NB4 (cell line): ENCODE results near the gene ATXN1.

Source experiments
- DNase-seq: peaks from one replicate; pipeline ENCODE4 v3.0.0; 2010; ENCODE audit warnings: low read depth
- H3K4me3 ChIP-seq: one replicate; pipeline ENCODE4 v1.5.1; 2011; ENCODE audit warnings: mild to moderate bottlenecking, low read depth, low read length, moderate library complexity
- MYC ChIP-seq: IDR thresholded peaks from 2 replicates; pipeline ENCODE4 v1.6.1; 2011; ENCODE audit warnings: low read depth, low read length
- POLR2A ChIP-seq: IDR thresholded peaks from 2 replicates; pipeline ENCODE4 v1.6.1; 2011; ENCODE audit warnings: mild to moderate bottlenecking; ENCODE audit not compliant: insufficient read length; ENCODE audit errors: extremely low read depth
- TF ChIP-seq, protein P1 (sequence below): IDR thresholded peaks from one replicate; pipeline ENCODE4 v1.5.1; 2012; ENCODE audit warnings: low read depth, low read length
- TF ChIP-seq, protein P2 (sequence below): IDR thresholded peaks from 2 replicates; pipeline ENCODE4 v1.6.1; 2011; ENCODE audit warnings: low read depth, low read length

Gene ATXN1

DNA sequence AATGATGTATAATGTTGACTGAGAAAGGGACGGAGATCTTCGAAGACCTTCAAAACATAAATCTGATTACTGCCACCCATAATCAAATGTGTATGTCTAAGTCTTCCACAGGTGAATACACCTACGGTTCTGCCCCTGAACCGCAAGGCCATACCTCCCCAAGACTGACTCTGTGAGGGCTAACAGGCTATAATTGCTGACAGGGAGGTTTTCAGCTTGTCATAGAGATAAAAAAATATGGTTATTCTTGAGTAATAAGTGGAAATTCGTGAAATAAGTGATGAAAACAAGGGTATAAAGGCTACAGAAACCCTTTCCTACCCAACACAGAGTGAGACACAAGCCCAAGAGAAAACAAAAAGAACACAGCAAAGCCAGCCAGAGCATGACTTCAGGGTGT lies 188.9 kb downstream of the ATXN1 start:
- TF ChIP-seq MYC: no peak
- no peak for TF ChIP-seq POLR2A
- TF ChIP-seq, protein P1, sequence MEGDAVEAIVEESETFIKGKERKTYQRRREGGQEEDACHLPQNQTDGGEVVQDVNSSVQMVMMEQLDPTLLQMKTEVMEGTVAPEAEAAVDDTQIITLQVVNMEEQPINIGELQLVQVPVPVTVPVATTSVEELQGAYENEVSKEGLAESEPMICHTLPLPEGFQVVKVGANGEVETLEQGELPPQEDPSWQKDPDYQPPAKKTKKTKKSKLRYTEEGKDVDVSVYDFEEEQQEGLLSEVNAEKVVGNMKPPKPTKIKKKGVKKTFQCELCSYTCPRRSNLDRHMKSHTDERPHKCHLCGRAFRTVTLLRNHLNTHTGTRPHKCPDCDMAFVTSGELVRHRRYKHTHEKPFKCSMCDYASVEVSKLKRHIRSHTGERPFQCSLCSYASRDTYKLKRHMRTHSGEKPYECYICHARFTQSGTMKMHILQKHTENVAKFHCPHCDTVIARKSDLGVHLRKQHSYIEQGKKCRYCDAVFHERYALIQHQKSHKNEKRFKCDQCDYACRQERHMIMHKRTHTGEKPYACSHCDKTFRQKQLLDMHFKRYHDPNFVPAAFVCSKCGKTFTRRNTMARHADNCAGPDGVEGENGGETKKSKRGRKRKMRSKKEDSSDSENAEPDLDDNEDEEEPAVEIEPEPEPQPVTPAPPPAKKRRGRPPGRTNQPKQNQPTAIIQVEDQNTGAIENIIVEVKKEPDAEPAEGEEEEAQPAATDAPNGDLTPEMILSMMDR: no peak
- DNase-seq: no peak
- H3K4me3 ChIP-seq: no peak overlapping the region

DNA sequence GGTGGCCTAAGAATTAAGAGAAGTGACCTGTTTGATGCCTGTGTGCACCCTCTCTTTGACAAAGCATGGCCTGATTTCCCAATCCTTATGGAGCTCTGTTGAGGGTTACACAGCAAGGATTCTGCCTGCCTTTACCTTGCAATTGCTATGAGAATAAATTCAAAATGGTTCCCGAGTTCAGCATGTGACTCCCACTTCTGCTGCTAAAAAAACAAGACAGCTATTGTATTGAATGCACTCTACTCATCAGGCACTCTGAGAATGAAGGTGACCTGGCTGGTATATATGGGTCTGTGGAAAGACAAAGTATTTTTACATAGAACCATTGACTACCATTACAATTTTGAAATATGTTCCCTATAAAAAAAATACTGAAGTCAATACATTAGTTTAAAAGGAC lies 190.3 kb downstream of the ATXN1 start:
- TF ChIP-seq, protein P2, sequence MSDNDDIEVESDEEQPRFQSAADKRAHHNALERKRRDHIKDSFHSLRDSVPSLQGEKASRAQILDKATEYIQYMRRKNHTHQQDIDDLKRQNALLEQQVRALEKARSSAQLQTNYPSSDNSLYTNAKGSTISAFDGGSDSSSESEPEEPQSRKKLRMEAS: no peak
- no peak for TF ChIP-seq MYC
- TF ChIP-seq POLR2A: no peak
- TF ChIP-seq, protein P1: no peak
- no peak overlapping the region for H3K4me3 ChIP-seq
- no peak for DNase-seq

DNA sequence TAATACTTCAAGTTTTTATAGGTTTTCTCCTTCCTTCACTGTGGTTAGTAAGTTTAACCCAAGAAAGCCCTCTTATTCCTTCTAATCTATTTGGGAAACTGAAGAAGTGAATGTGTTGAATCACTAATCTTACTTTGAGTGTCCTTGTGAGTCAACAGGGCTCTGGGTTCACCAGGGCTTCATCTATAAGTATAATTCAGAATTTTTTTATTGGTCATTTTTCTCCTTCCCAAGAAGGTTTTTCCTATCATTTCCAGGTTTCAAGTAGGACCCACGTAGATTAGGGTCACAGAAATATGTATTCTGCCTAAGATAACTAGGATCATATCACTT lies 191.1 kb downstream of the ATXN1 start:
- H3K4me3 ChIP-seq: no peak overlapping the region
- DNase-seq: no peak
- no peak for TF ChIP-seq MYC

DNA sequence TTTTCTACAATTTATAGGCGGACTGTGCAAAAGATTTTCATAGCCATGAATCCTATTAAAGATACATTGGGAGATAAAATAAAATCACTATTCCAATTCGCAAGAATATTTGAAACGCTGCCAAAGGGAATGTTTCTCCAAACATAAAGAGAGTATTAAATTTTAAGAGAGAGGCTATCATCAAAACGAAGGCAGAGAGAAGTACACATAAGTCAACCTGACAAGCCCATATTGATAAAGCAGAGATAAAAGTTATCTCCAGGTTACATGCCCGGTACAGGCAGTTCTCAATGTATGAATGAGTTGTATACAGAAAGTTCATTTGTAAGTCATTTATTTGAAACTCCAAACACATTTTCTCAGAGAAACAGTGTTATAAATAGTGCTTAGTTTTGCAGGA lies 193.1 kb downstream of the ATXN1 start:
- TF ChIP-seq POLR2A: no peak
- DNase-seq: no peak
- H3K4me3 ChIP-seq: no peak overlapping the region

DNA sequence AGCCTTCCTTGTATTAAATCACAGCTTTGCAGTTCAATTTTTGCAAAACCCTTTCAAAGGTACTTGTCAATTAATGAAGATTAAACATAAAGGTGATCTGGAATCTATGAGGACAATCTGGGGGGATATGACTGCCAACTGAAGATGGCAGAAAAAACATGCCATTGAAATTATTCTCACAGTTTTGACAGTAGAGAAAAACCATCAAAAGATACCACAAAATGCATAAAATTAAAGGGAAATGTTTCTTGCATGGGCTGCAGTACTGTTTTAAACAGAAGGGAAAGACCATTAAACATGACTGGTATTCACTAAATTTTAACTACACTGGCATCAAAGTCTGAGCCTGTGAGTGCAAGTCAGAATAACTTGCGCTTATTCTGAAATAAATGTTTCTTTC lies 194.2 kb downstream of the ATXN1 start:
- TF ChIP-seq POLR2A: no peak
- TF ChIP-seq MYC: no peak
- TF ChIP-seq, protein P1: no peak
- TF ChIP-seq, protein P2: no peak
- no peak overlapping the region for H3K4me3 ChIP-seq
- DNase-seq: no peak

DNA sequence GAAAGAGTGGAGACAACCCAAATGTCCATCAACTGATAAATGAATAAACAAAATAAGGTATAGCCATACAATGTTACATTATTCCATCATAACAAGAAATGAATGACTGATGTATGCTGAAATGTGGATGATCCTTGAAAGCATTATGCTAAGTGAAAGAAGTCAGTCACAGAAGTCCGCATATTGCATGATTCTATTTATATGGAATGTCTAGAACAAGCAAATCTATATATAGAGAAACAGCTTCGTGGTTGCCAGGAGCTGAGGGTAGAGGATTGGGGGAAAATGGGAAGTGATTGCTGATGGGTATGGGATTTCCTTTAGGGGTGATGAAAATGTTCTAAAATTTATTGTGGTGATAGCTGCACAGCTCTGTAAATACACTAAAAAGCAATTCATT lies 196.8 kb downstream of the ATXN1 start:
- DNase-seq: no peak
- H3K4me3 ChIP-seq: no peak overlapping the region
- TF ChIP-seq, protein P2: no peak
- TF ChIP-seq POLR2A (no peak), MYC (no peak)
- TF ChIP-seq, protein P1: no peak

DNA sequence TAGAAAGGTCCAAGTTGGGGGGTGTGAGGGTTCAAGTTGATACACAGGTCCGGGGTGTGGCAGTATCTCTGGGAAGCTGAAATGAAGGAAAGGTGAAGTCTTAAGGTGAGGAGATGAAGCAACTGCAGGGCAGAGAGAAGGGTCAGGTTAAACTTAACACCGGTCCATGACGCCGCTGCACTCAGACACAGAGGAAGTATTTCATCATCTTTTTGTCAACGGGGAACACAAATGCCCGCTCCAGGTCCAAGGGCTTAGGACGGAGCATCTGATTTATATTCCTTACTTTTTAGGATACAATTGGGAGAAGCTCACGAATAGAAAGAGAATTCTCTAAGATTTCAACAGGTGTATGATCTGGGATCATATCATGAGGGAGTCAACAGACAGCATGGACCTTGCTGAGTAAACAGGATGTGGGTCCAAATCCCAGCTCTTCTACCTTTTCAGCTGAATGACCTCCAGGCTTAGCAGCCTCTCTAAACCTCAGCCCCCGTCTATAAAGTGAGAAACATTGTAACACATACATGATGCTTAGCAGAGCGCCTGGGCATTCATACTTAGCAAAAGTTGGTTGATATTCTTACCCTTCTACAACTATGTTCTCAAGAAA lies 197.5 kb downstream of the ATXN1 start:
- no peak overlapping the region for H3K4me3 ChIP-seq
- no peak for DNase-seq
- TF ChIP-seq POLR2A: no peak
- TF ChIP-seq MYC: no peak
- TF ChIP-seq, protein P1: no peak
- TF ChIP-seq, protein P2: no peak
